ENCODE data around the gene BANP. TPM values are rescaled to one million over a fixed set of nuclear protein-coding genes. Genes with fewer than 3 reads are reported as not detected.

The BANP gene
- total RNA-seq, 1 donor = 15.5 TPM

DNA sequence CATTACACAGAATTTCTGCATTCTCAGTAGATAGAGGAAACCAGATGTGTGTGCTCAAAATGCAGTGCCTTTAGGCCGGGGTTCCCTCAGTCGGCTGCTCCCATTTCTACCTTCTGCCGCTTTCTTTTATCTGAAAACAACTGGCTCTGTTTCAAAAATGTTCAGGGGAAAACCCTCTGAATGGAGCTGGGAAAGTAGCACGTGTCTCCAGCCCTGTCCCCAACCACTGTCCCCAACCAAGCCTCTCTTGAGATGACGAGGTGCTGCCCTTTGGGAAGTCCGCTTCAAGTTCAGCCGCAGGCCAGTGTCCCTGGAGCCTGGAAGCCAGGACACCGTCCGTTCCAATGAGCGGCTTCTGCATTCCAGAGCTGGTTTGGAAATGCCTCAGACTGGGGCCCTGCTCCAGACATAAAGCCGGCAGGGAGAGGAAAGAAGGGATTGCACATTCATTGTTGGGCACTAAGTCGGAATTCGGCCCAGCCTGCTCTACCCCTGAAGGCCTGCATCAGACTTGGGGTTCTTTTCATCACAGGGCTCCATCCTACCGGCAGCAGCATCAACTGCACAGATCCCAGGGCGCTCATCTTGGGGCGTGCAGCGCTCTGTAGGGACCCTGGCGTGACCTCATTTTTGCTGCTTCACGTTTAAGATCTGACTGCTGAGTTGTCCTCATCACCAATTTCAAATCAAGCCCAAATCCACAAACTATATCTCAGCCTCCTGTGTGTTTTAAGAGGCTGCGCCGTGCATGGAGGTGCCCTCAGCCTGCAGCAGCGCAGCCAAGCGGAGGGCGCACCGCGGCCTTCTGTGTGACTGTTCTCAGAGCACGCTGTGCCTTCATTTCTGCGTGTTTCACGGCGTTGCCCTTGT lies 111.3 kb downstream of the BANP start:
- TF ChIP-seq, protein P1, sequence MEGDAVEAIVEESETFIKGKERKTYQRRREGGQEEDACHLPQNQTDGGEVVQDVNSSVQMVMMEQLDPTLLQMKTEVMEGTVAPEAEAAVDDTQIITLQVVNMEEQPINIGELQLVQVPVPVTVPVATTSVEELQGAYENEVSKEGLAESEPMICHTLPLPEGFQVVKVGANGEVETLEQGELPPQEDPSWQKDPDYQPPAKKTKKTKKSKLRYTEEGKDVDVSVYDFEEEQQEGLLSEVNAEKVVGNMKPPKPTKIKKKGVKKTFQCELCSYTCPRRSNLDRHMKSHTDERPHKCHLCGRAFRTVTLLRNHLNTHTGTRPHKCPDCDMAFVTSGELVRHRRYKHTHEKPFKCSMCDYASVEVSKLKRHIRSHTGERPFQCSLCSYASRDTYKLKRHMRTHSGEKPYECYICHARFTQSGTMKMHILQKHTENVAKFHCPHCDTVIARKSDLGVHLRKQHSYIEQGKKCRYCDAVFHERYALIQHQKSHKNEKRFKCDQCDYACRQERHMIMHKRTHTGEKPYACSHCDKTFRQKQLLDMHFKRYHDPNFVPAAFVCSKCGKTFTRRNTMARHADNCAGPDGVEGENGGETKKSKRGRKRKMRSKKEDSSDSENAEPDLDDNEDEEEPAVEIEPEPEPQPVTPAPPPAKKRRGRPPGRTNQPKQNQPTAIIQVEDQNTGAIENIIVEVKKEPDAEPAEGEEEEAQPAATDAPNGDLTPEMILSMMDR (IDR thresholded peaks at IDR 0.05; ENCODE audit: insufficient read depth, low read length) = no peak
- peak; percentile 91 for DNase-seq (ENCODE audit: low read depth)
- peak overlapping the region; percentile 17 for H3K4me3 ChIP-seq (ENCODE audit: low read depth, low read length)

DNA sequence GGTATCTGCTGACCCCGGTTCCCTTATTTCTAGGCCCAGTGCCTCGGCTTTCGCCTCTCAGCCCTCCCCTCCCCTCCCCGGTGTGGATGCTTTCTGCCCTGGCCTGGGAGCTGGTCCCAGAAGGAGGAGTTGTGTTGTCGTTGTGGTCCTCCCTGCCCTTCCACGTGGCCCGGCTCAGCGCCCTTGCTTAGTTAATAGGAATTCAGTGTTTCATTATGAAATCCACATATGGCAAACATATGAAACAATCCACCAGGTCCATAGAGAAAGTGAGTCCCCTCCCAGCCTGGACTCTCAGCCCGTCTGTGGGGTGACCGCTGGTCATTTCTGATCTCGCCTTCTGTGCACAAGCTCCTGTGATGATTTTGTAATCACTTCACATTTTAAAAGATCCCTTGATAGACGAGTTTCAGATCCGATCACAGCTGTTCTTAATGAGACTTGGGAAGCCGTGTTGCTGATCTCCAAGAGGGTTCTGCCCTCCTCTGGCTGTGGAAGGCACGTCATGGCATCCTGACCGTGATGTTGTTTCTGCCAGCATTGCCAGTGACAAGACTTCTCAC lies 112.1 kb downstream of the BANP start:
- DNase-seq (ENCODE audit: low read depth) = peak; percentile 91
- no peak overlapping the region for H3K4me3 ChIP-seq (ENCODE audit: low read depth, low read length)
- TF ChIP-seq, protein P1 (IDR thresholded peaks at IDR 0.05; ENCODE audit: insufficient read depth, low read length) = peak; percentile 61

DNA sequence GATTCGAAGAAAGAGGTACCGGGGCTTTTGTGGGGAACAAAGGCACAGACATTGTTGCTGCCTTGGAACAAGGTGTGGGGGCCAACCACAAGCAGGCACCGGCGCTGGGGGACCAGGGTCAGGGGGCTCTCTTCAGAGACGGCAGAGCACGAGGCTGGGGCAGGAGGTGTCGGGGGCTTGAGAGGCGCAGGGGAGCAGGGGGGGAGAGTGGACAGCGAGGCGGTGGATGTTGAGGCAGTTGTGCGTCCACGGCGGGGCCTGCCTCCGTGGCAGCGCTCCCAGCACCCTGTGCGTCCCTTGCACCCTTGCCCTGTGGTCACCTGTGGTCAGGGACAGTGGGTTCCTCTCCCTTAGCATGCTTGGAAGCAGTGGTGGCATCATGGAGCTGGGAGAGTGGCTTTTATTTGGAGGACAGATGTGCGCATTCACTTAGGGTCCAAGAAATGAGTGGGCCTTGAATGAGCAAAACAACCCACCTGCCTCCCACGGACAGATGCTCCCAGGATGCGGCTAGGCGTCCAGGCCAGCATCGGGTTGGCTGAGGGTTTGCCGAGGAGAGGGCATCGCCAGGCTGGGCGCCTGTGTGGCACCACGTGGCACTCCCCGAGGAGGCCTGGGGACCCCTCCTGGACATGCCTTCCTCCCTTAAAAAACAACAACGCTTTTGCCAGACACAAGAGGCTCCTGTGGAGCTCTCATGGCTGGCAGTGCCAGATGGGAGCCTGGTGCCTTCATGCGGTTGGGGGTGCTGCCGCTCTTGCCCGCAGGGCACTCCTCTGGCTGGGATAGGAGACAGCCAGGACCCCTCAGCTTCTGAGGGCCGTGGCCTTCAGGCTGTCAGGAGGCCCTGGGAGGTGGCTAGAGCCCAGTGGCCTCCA lies 113.0 kb downstream of the BANP start:
- DNase-seq (ENCODE audit: low read depth) = no peak
- TF ChIP-seq, protein P1 (IDR thresholded peaks at IDR 0.05; ENCODE audit: insufficient read depth, low read length) = no peak
- H3K4me3 ChIP-seq (ENCODE audit: low read depth, low read length) = no peak overlapping the region

DNA sequence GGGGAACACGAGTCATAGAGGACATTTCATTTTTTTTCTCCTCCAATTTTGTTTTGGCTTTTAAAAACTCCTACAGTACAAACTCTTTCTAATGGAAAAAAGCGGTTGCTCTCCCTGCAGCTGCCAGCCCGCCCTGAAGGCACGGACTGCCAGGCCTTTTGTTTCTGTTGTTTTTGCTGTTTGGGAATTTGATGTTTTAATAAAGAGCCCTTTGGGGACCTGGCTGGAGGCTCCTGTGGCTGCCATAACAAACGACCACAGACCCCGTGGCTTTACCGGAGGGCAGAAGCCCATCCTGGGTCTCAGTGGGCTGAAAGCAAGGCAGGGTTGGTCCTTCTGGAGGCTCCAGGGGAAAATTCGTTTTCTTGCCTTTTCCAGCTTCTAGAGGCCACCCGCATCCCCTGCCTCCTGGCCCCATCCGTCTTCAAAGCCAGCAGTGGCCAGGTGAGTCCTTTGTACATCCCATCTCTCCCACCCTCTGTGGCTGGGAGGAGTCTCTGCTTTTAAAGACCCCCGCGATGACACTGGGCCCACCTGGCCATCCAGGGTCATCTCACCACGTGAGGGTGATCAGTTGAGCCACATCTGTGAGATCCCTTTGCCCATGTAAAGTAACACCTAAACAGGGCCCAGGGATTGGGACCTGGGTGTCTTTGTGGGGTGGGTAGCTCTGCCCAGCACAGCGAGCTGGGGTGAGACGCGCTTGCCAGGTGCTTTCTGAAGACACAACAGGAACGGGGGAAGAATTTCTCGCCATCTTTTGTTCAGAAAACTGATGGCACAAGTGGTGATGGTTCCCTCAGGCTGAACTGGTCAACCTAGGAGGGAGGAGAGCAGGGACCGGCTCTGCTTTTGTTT lies 113.9 kb downstream of the BANP start:
- TF ChIP-seq, protein P1 (IDR thresholded peaks at IDR 0.05; ENCODE audit: insufficient read depth, low read length) = no peak

DNA sequence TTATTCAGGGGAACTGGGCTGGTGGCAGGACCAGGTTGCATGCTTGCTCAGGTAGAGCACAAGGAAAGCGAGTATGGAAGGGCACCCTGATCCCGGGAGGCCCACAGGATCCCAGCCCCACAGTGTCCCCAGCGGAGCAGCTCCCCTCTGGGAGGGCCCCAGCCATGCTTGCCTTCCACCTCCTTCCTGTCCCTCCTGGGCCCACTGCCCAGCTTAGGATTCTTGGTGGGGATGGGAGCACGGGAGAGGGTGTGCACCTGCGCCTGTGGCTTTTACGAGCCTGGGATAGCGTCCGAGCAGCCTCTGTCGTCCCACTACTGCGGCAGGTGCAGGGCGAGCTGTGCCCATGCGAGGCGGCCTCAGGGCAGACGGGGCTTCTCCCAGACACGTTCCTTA lies 114.5 kb downstream of the BANP start:
- no peak for DNase-seq (ENCODE audit: low read depth)
- TF ChIP-seq, protein P1 (IDR thresholded peaks at IDR 0.05; ENCODE audit: insufficient read depth, low read length) = no peak
- H3K4me3 ChIP-seq (ENCODE audit: low read depth, low read length) = no peak overlapping the region

More for the DNA sequence above, 113.9 kb downstream of the BANP start:
- DNase-seq (ENCODE audit: low read depth) = peak; percentile 13
- no peak overlapping the region for H3K4me3 ChIP-seq (ENCODE audit: low read depth, low read length)

DNA sequence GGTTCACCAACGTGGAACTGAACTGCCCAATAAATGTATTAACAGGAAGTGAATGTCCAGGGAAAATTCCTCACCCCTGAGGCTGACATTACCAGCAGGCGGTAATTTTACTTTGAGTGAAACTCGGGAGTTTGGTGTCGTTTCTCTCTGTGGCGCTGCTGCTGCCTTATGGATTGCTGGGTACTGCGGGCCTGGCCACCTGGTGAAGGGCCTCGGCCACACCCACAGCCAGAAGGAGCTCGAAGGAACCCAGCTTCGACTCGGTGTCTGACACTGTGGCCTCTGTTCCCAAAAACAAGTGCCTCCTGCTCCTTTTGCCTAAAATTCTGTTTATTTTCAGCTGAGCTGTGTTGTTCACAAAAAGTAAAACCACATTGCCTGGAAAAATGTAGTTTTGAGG lies 115.0 kb downstream of the BANP start:
- TF ChIP-seq, protein P1 (IDR thresholded peaks at IDR 0.05; ENCODE audit: insufficient read depth, low read length) = no peak
- no peak for DNase-seq (ENCODE audit: low read depth)
- H3K4me3 ChIP-seq (ENCODE audit: low read depth, low read length) = no peak overlapping the region

Data from fibroblast of the aortic adventitia (primary cell).